NCI-H526 (cell line): Measurements from ENCODE around the gene PSKH1.
"Not testable (repeated sequence)": the region's sequence is repeated elsewhere in the genome, so short reads cannot be mapped to it uniquely, and the experiment has no call there.

Source experiments
- DNase-seq, 2 experiments: peaks; one replicate each; lab custom pipeline; 2025; lab: John Stamatoyannopoulos, UW

The PSKH1 gene

GRCh38 chr16:67961551-67961957, 68.5 kb downstream of the PSKH1 start:
- DNase-seq: peak in 1 of 2 experiments; percentile 17

- DNase-seq: no peak
Observed at GRCh38 chr16:67962135-67962534, 69.1 kb downstream of the PSKH1 start.

- no peak for DNase-seq
Observed at GRCh38 chr16:67963292-67963661, 70.2 kb downstream of the PSKH1 start.

- DNase-seq: no peak
Observed at GRCh38 chr16:67963662-67964321, 70.7 kb downstream of the PSKH1 start.

- no peak for DNase-seq
Observed at GRCh38 chr16:67964477-67965131, 71.5 kb downstream of the PSKH1 start.

- DNase-seq: peak in 1 of 2 experiments; percentile 27
Observed at GRCh38 chr16:67965668-67966548, 72.9 kb downstream of the PSKH1 start.

GRCh38 chr16:67966549-67967182, 73.6 kb downstream of the PSKH1 start:
- no peak for DNase-seq

GRCh38 chr16:67967183-67967957, 74.3 kb downstream of the PSKH1 start:
- no peak for DNase-seq

GRCh38 chr16:67967958-67968399, 74.9 kb downstream of the PSKH1 start:
- DNase-seq: no peak

- DNase-seq: peak in 1 of 2 experiments; percentile 20
Observed at GRCh38 chr16:67968400-67969253, 75.6 kb downstream of the PSKH1 start, which contains the start of gene SLC12A4. TSS of gene SLC12A4 (minus strand) at chr16:67968637. CDS start at chr16:67968553, 84 bp downstream.

- no peak for DNase-seq
Observed at GRCh38 chr16:67969254-67970039, 76.4 kb downstream of the PSKH1 start.

GRCh38 chr16:67971111-67971510, 78.1 kb downstream of the PSKH1 start:
- no peak for DNase-seq

GRCh38 chr16:67972285-67972684, 79.2 kb downstream of the PSKH1 start:
- DNase-seq: not testable (repeated sequence)

- no peak for DNase-seq
Observed at GRCh38 chr16:67975321-67976105, 82.5 kb downstream of the PSKH1 start.

- DNase-seq: no peak
Observed at GRCh38 chr16:67976205-67976604, 83.2 kb downstream of the PSKH1 start.

GRCh38 chr16:67977005-67977404, 84.0 kb downstream of the PSKH1 start:
- no peak for DNase-seq

GRCh38 chr16:67977469-67978227, 84.6 kb downstream of the PSKH1 start:
- no peak for DNase-seq
